ENCODE data around the gene SEMA6A. TPM values are rescaled to one million over a fixed set of nuclear protein-coding genes. Genes with fewer than 3 reads are reported as not detected.
A peak's percentile ranks its signal among the peaks of the same experiment; 100 is the strongest.

The SEMA6A gene
- polyA plus RNA-seq, 1 of the 3 experiments (the other 2 are of a cell fraction): 0.18 TPM

DNA sequence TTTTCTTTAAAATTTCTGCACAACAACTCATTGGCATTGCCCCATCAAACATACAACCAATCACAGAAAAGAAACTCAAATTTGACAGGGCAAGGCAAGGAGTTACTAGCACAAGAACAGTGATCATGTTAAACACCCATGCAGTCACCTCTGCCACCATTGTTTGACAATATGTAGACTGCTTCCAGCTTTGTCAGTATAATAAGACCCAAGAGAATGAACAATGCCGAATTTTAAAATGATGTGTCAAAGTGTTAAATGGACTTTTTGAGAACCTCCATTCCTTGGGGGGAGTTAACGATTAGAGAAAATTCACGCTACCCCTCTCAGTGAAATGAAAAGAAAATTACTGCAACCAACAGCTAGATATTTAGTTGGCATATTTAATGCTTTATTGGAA, 109.2 kb downstream of the SEMA6A start (continued):
- TF ChIP-seq, protein P1, sequence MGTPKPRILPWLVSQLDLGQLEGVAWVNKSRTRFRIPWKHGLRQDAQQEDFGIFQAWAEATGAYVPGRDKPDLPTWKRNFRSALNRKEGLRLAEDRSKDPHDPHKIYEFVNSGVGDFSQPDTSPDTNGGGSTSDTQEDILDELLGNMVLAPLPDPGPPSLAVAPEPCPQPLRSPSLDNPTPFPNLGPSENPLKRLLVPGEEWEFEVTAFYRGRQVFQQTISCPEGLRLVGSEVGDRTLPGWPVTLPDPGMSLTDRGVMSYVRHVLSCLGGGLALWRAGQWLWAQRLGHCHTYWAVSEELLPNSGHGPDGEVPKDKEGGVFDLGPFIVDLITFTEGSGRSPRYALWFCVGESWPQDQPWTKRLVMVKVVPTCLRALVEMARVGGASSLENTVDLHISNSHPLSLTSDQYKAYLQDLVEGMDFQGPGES (IDR thresholded peaks at IDR 0.05; ENCODE audit: low read depth, low read length): no peak
- TF ChIP-seq GABPA (IDR thresholded peaks at IDR 0.05; ENCODE audit: low read depth): no peak
- TF ChIP-seq TCF12 (IDR thresholded peaks at IDR 0.05): no peak
- TF ChIP-seq, protein P2, sequence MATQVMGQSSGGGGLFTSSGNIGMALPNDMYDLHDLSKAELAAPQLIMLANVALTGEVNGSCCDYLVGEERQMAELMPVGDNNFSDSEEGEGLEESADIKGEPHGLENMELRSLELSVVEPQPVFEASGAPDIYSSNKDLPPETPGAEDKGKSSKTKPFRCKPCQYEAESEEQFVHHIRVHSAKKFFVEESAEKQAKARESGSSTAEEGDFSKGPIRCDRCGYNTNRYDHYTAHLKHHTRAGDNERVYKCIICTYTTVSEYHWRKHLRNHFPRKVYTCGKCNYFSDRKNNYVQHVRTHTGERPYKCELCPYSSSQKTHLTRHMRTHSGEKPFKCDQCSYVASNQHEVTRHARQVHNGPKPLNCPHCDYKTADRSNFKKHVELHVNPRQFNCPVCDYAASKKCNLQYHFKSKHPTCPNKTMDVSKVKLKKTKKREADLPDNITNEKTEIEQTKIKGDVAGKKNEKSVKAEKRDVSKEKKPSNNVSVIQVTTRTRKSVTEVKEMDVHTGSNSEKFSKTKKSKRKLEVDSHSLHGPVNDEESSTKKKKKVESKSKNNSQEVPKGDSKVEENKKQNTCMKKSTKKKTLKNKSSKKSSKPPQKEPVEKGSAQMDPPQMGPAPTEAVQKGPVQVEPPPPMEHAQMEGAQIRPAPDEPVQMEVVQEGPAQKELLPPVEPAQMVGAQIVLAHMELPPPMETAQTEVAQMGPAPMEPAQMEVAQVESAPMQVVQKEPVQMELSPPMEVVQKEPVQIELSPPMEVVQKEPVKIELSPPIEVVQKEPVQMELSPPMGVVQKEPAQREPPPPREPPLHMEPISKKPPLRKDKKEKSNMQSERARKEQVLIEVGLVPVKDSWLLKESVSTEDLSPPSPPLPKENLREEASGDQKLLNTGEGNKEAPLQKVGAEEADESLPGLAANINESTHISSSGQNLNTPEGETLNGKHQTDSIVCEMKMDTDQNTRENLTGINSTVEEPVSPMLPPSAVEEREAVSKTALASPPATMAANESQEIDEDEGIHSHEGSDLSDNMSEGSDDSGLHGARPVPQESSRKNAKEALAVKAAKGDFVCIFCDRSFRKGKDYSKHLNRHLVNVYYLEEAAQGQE (IDR thresholded peaks at IDR 0.05; ENCODE audit: low read depth, low read length): no peak
- TF ChIP-seq NRF1 (IDR thresholded peaks at IDR 0.05; ENCODE audit: low read depth, low read length): no peak
- TF ChIP-seq MXI1 (IDR thresholded peaks at IDR 0.05; ENCODE audit: low read depth, low read length): no peak
- TF ChIP-seq YY1 (IDR thresholded peaks at IDR 0.05; ENCODE audit: low read depth): no peak

DNA sequence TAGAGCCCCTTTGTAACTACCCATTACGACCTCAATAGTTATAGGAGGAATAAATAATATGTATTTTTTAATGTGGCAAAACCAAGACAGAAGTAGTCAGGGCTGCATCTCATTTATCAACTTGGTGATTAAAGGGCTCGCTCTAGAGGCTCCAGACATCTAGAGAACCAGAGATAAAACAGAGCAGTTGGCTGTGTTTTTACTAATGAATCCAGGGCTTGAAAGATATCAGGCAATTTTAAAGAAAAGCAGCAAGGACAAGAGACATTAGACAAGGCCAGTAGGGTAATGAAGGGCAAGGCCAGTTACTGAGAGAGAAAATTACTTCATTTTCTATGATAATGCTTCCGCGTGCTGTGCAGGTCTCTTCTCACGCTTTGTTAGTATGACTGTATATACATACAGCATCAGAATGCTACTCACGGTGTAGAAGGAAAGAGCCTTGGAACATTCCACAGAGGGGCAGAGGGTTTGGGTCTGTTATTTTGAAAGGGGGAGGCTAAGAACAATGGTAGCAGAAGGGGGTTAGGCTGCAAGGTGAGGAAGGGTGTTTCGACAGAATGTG, 110.4 kb downstream of the SEMA6A start:
- H3K4me2 ChIP-seq: no peak overlapping the region
- WGBS (ENCODE audit: low lambda C conversion rate): 77% methylated on average over 7 of the region's 7 CpGs
- H3K4me1 ChIP-seq (ENCODE audit: control insufficient read depth in 1 of 2, insufficient read depth in 2 of 2, low read depth in 1 of 2, low read length in 1 of 2): peaks cover 0 to 20% of the 10 kb centered on the region in 2 experiments; a peak in 2 of 4 replicates
- no peak for DNase-seq
- H3K9me3 ChIP-seq: no peaks in the 10 kb centered on the region
- no peaks in the 10 kb centered on the region for H4K20me1 ChIP-seq (ENCODE audit: insufficient read depth)
- ChIA-PET POLR2A (no interaction called here), CTCF (interaction anchor here (1.0 to 2.8 kb wide), 2 partner anchors 8 to 11 kb away, joined by 4 to 8 read pairs; no protein-coding TSS in a partner anchor)
- no peak overlapping the region for H3K4me3 ChIP-seq (ENCODE audit: low read depth in 2 of 2, low read length in 1 of 2)
- peak overlapping the region in 1 of 2 experiments; percentile 83; a peak in 2 of 4 replicates for H3K27ac ChIP-seq (ENCODE audit: low read depth in 2 of 2, low read length in 1 of 2)
- H3K79me2 ChIP-seq (ENCODE audit: insufficient read depth): no peaks in the 10 kb centered on the region
- H3K9me2 ChIP-seq: no peaks in the 10 kb centered on the region
- TF ChIP-seq RXRA (IDR thresholded peaks at IDR 0.05; ENCODE audit: borderline replicate concordance, low read depth) (no peak), NRF1 (IDR thresholded peaks at IDR 0.05; ENCODE audit: low read depth, low read length) (no peak), RAD21 (IDR thresholded peaks at IDR 0.05; ENCODE audit: low read length) (no peak), MEF2A (IDR thresholded peaks at IDR 0.05; ENCODE audit: borderline replicate concordance, low read depth) (no peak), EP300 (IDR thresholded peaks at IDR 0.05; ENCODE audit: borderline replicate concordance in 1 of 2, low read depth in 1 of 2, low read length in 1 of 2) (peak in 1 of 2 experiments; percentile 34; a peak in 1 of 4 replicates), FOXJ3 (CRISPR knock-in tag; IDR thresholded peaks at IDR 0.05) (no peak), SMC3 (IDR thresholded peaks at IDR 0.05; ENCODE audit: low read depth, low read length) (no peak), RFX5 (IDR thresholded peaks at IDR 0.05; ENCODE audit: low read length) (no peak), TAF1 (IDR thresholded peaks at IDR 0.05; ENCODE audit: borderline replicate concordance, low read depth, low read length) (no peak), RCOR1 (IDR thresholded peaks at IDR 0.05; ENCODE audit: low read length) (peak; percentile 37), YY1 (IDR thresholded peaks at IDR 0.05; ENCODE audit: low read depth) (no peak), FOSL2 (IDR thresholded peaks at IDR 0.05; ENCODE audit: borderline replicate concordance, low read depth) (no peak), EZH2phosphoT487 (IDR thresholded peaks at IDR 0.05; ENCODE audit: borderline replicate concordance, low read depth) (no peak), TEAD4 (IDR thresholded peaks at IDR 0.05; ENCODE audit: borderline replicate concordance, insufficient read depth) (no peak), TCF12 (IDR thresholded peaks at IDR 0.05) (peak; percentile 27; the same call in 1 of the 2 replicates), FOXM1 (IDR thresholded peaks at IDR 0.05; ENCODE audit: low read depth) (no peak), GABPA (IDR thresholded peaks at IDR 0.05; ENCODE audit: low read depth) (no peak), GATA2 (CRISPR knock-in tag; IDR thresholded peaks at IDR 0.05) (no peak), ELF1 (IDR thresholded peaks at IDR 0.05) (no peak)
- TF ChIP-seq, protein P3, sequence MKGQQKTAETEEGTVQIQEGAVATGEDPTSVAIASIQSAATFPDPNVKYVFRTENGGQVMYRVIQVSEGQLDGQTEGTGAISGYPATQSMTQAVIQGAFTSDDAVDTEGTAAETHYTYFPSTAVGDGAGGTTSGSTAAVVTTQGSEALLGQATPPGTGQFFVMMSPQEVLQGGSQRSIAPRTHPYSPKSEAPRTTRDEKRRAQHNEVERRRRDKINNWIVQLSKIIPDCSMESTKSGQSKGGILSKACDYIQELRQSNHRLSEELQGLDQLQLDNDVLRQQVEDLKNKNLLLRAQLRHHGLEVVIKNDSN (IDR thresholded peaks at IDR 0.05; ENCODE audit: borderline replicate concordance, low read depth): no peak
- TF ChIP-seq, protein P4, sequence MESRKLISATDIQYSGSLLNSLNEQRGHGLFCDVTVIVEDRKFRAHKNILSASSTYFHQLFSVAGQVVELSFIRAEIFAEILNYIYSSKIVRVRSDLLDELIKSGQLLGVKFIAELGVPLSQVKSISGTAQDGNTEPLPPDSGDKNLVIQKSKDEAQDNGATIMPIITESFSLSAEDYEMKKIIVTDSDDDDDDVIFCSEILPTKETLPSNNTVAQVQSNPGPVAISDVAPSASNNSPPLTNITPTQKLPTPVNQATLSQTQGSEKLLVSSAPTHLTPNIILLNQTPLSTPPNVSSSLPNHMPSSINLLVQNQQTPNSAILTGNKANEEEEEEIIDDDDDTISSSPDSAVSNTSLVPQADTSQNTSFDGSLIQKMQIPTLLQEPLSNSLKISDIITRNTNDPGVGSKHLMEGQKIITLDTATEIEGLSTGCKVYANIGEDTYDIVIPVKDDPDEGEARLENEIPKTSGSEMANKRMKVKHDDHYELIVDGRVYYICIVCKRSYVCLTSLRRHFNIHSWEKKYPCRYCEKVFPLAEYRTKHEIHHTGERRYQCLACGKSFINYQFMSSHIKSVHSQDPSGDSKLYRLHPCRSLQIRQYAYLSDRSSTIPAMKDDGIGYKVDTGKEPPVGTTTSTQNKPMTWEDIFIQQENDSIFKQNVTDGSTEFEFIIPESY (IDR thresholded peaks at IDR 0.05; ENCODE audit: borderline replicate concordance, low read depth): no peak
- H3K36me3 ChIP-seq (replicated peaks in 1 of 2; ENCODE audit: control insufficient read depth in 1 of 2, insufficient read depth in 2 of 2, low read length in 1 of 2): no peaks in the 10 kb centered on the region
- no peak overlapping the region for H2AFZ ChIP-seq (ENCODE audit: low read depth)
- no peaks in the 10 kb centered on the region for H3K27me3 ChIP-seq (ENCODE audit: insufficient read depth)
- H3F3A ChIP-seq (replicated peaks; ENCODE audit: insufficient read depth): no peaks in the 10 kb centered on the region
- H3K9ac ChIP-seq: no peak overlapping the region
